Mucosa of descending colon (tissue), 3 donors: ENCODE data around the gene GPC6. TPM values are rescaled to one million over a fixed set of nuclear protein-coding genes. Genes with fewer than 3 reads are reported as not detected.

Experiments used
- ATAC-seq: fragments of 200-7000 bp; cut with Tn5 transposase; one replicate; pipeline ENCODE4 v1.9.1; 2020; ENCODE audit warnings: mild to moderate bottlenecking, moderate library complexity
- DNase-seq, 3 donors: peaks; one replicate each; pipeline ENCODE4 v3.0.0-alpha.2; 2020
- H3K36me3 ChIP-seq: fragments of 200-600 bp; one replicate; pipeline ENCODE4 v1.8.0; 2021; ENCODE audit warnings: low read depth, mild to moderate bottlenecking
- H3K4me1 ChIP-seq: fragments of 200-600 bp; one replicate; pipeline ENCODE4 v1.8.0; 2021; ENCODE audit warnings: low read depth, mild to moderate bottlenecking
- H3K4me3 ChIP-seq: fragments of 200-600 bp; one replicate; pipeline ENCODE4 v1.8.0; 2021; ENCODE audit warnings: mild to moderate bottlenecking
- H3K9me3 ChIP-seq: fragments of 200-600 bp; one replicate; pipeline ENCODE4 v1.8.0; 2021; ENCODE audit warnings: mild to moderate bottlenecking
- CTCF ChIP-seq: fragments of 200-600 bp; IDR thresholded peaks from one replicate; pipeline ENCODE4 v1.8.0; 2022; ENCODE audit warnings: antibody characterized with exemption, mild to moderate bottlenecking
- intact Hi-C, 2 donors: fragments of 100-400 bp; cut with DNase I in 1 of 2; cut with micrococcal nuclease in 1 of 2; formaldehyde crosslinking; loops; one replicate each; pipeline versions ENCODE4 v1.11.0 to v1.11.1; 2022; cut with DNase I, micrococcal nuclease
- total RNA-seq, 3 donors: library from RNA; stranded (reverse); fragmentation: NEBNext Ultra II Directional in 2 of 3; extraction: Animal tissue kit (Norgen Biotek cat#: 25700) in 2 of 3; gene quantifications; one replicate each; pipeline versions ENCODE4 v1.2.1 to v1.2.4, GENCODE V29; 2021 to 2023
- donor health status: DM: no; HTN: no; CAD: no; lungs with moderate emphysema.
- donor health status: DM: no; HTN: no; CAD: no.
- donor health status: DM: no; HTN: yes; CAD: no.

Gene GPC6
- total RNA-seq, 3 donors from 2014 or later: 2.7 to 11.3 (median 7.5) TPM

- no peaks in the 10 kb centered on the region for H3K9me3 ChIP-seq
- H3K4me3 ChIP-seq: no peak overlapping the region
- intact Hi-C loops: no loop called here
- no peak for ATAC-seq
- DNase-seq: no peak
- no peaks in the 10 kb centered on the region for H3K36me3 ChIP-seq
- no peaks in the 10 kb centered on the region for H3K4me1 ChIP-seq
- no peak for TF ChIP-seq CTCF
These were observed 592.8 kb downstream of the GPC6 start for GRCh38 chr13:93819331-93819890.

GRCh38 chr13:93824286-93824685 is 597.7 kb downstream of the GPC6 start:
- DNase-seq: no peak
- intact Hi-C loops: no loop called here
- TF ChIP-seq CTCF: no peak
- Histone ChIP-seq H3K36me3 (no peaks in the 10 kb centered on the region), H3K4me1 (no peaks in the 10 kb centered on the region), H3K4me3 (no peak overlapping the region), H3K9me3 (no peaks in the 10 kb centered on the region)
- no peak for ATAC-seq

GRCh38 chr13:93834051-93834450 is 607.4 kb downstream of the GPC6 start:
- Histone ChIP-seq H3K4me1 (no peaks in the 10 kb centered on the region), H3K4me3 (no peak overlapping the region), H3K9me3 (no peaks in the 10 kb centered on the region), H3K36me3 (no peaks in the 10 kb centered on the region)
- no peak for ATAC-seq
- DNase-seq: no peak
- intact Hi-C loops: no loop called here
- no peak for TF ChIP-seq CTCF

GRCh38 chr13:93843082-93843481 is 616.5 kb downstream of the GPC6 start:
- Histone ChIP-seq H3K4me1 (no peaks in the 10 kb centered on the region), H3K4me3 (no peak overlapping the region), H3K9me3 (no peaks in the 10 kb centered on the region), H3K36me3 (no peaks in the 10 kb centered on the region)
- no peak for TF ChIP-seq CTCF
- ATAC-seq (no peak), DNase-seq (no peak)
- intact Hi-C loops: no loop called here

GRCh38 chr13:93847162-93847561 is 620.6 kb downstream of the GPC6 start:
- DNase-seq: no peak
- H3K4me1 ChIP-seq: no peaks in the 10 kb centered on the region
- H3K9me3 ChIP-seq: no peaks in the 10 kb centered on the region
- intact Hi-C loops: no loop called here
- no peak for ATAC-seq
- TF ChIP-seq CTCF: no peak
- no peak overlapping the region for H3K4me3 ChIP-seq
- H3K36me3 ChIP-seq: no peaks in the 10 kb centered on the region

- no peaks in the 10 kb centered on the region for H3K4me1 ChIP-seq
- no peaks in the 10 kb centered on the region for H3K36me3 ChIP-seq
- no peaks in the 10 kb centered on the region for H3K9me3 ChIP-seq
- ATAC-seq (no peak), DNase-seq (no peak)
- no peak overlapping the region for H3K4me3 ChIP-seq
- intact Hi-C loops: no loop called here
- TF ChIP-seq CTCF: no peak
These were observed 621.6 kb downstream of the GPC6 start for GRCh38 chr13:93848247-93848646.
